Measurements from ENCODE around the gene CTTN.
"Not testable (repeated sequence)": the region's sequence is repeated elsewhere in the genome, so short reads cannot be mapped to it uniquely, and the experiment has no call there.

CTTN gene

DNA sequence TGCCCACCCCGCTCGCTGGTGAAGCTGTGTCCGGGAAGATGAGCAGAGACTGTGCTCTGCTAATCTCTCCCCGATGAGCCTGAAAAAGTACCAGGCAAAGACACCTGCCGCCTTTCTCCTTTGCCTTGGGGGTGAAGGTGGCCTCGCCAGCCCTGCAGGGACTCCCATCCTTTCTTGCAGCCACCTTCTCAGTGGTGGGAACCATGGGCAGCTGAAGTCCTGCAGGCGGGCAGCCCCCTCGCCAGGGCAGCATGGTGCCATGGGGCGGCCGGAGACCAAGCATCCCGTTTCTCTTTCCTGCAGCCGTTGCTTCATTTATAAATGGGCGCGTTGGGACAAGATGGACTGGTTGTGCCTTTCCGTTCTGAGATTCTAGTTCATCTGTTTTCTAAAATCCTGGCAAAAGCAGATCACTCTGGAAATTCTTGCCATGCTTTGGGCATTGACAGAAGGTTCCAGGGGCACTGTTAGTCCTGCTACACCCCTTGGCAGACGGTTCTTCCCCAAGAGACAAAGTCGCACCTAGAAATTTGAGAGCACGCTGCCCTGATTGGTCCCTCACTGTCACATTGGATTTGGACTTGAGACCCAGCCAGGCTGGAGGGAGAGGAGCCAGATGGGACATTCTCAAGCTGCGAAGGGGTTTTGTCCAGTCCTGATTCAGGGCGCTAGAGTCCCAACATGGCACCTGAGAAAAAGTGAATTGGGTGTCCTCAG lies 7.5 kb downstream of the CTTN start:
- TF ChIP-seq, protein P1, sequence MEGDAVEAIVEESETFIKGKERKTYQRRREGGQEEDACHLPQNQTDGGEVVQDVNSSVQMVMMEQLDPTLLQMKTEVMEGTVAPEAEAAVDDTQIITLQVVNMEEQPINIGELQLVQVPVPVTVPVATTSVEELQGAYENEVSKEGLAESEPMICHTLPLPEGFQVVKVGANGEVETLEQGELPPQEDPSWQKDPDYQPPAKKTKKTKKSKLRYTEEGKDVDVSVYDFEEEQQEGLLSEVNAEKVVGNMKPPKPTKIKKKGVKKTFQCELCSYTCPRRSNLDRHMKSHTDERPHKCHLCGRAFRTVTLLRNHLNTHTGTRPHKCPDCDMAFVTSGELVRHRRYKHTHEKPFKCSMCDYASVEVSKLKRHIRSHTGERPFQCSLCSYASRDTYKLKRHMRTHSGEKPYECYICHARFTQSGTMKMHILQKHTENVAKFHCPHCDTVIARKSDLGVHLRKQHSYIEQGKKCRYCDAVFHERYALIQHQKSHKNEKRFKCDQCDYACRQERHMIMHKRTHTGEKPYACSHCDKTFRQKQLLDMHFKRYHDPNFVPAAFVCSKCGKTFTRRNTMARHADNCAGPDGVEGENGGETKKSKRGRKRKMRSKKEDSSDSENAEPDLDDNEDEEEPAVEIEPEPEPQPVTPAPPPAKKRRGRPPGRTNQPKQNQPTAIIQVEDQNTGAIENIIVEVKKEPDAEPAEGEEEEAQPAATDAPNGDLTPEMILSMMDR (IDR thresholded peaks at IDR 0.05; ENCODE audit: borderline replicate concordance, control extremely low read depth, extremely low read depth, insufficient read depth, missing control alignments) = no peak

DNA sequence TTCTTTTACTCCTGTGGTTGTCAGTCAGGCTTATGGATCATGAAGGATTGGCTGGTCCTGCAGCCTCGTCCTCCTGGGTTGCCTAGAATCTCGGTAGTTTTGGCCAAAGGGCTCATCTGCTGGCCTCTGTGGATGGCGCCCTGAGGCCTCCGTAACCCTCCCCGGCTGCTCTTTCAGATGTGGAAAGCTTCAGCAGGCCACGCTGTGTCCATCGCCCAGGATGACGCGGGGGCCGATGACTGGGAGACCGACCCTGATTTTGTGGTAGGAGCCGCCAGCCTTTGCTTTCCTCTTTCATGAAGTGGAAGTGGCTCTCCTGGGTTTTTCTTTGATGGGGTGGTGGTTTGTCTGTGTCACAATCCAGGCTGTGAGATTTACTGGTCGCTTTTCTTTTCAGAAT lies 8.8 kb downstream of the CTTN start:
- no peak for DNase-seq (ENCODE audit: low spot score)
- TF ChIP-seq, protein P1 (IDR thresholded peaks at IDR 0.05; ENCODE audit: borderline replicate concordance, control extremely low read depth, extremely low read depth, insufficient read depth, missing control alignments) = no peak
- in situ Hi-C loops (cut with MboI; ENCODE audit: low sequenced_read_pairs, unreplicated experiment) = no loop called here

More for the DNA sequence above, 7.5 kb downstream of the CTTN start:
- DNase-seq (ENCODE audit: low spot score) = no peak
- in situ Hi-C loops (cut with MboI; ENCODE audit: low sequenced_read_pairs, unreplicated experiment) = no loop called here

DNA sequence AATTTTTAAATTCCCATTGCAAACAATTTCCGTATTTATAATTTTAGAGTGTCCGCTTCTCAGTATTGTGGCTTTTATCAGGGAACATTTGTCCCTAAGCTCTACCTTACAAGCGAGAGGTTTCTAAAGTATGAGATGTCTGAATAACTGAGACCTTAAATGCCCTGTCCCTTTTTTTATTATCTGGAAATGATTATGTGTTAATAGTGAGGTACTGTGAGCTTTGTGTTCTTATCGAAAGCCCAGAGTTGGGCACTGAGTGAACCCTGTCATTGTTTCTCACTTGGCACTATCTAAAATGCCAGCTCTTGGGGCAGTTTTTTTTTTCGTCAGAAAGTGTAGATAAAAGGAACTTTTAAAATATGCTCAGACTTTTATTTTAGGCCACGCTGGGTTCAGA lies 9.5 kb downstream of the CTTN start:
- TF ChIP-seq, protein P1 (IDR thresholded peaks at IDR 0.05; ENCODE audit: borderline replicate concordance, control extremely low read depth, extremely low read depth, insufficient read depth, missing control alignments) = no peak
- DNase-seq (ENCODE audit: low spot score) = no peak
- in situ Hi-C loops (cut with MboI; ENCODE audit: low sequenced_read_pairs, unreplicated experiment) = no loop called here

DNA sequence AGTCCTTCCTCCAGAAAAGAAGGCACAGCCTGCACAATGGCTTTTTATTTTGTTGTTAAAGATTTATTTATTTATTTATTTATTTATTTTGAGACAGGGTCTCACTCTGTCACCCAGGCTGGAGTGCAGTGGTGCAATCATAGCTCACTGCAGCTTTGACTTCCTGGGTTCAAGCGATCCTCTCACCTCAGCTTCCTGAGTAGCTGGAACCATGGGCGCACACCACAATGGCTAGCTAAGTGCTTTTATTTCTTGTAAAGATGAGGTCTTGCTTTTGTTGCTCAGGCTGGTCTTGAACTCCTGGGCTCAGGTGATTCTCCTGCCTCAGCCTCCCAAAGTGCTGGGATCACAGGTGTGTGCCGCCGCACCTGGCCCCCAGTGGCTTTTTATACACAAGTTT lies 10.0 kb downstream of the CTTN start:
- DNase-seq (ENCODE audit: low spot score); in situ Hi-C loops (cut with MboI; ENCODE audit: low sequenced_read_pairs, unreplicated experiment): not testable (repeated sequence)

DNA sequence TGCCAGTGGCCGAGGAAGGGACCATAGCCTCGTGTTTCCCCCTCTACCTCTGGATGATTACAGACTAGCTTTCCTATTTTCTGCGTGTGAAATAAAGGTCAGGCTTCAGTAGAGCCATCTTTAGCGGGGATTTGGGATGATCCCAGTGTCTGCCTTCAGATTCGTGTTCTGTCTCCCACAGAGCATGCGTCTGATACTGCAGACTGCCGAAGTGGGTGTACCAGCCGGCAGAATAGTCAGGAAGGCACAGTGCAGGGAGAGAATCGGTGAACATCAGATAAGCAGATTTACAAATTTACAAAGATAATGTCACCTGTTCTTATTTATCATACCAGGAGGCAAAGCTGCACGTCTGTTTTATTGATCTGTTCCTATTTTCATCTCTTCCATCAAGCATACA lies 11.1 kb downstream of the CTTN start:
- no peak for DNase-seq (ENCODE audit: low spot score)
- in situ Hi-C loops (cut with MboI; ENCODE audit: low sequenced_read_pairs, unreplicated experiment) = no loop called here
- TF ChIP-seq, protein P1 (IDR thresholded peaks at IDR 0.05; ENCODE audit: borderline replicate concordance, control extremely low read depth, extremely low read depth, insufficient read depth, missing control alignments) = no peak

DNA sequence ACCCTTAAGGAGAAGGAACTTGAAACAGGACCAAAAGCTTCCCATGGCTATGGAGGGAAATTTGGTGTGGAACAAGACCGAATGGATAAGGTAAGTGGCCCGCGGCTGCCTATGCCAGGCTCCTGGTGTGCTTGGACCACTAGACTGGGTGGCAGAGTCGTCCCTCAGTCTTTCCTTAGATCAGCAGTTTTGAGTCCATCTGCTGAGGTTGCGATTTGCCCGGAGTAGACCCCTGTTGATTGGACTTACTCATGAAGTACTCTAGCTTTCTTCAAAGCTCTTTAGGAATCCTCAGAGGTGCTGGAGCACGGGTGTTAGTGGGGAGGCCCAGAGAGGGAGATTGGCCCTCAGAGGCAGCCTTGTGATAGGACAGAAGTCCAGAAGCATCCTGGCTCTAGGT lies 11.5 kb downstream of the CTTN start:
- no peak for DNase-seq (ENCODE audit: low spot score)
- in situ Hi-C loops (cut with MboI; ENCODE audit: low sequenced_read_pairs, unreplicated experiment) = no loop called here
- TF ChIP-seq, protein P1 (IDR thresholded peaks at IDR 0.05; ENCODE audit: borderline replicate concordance, control extremely low read depth, extremely low read depth, insufficient read depth, missing control alignments) = no peak

- TF ChIP-seq, protein P1 (IDR thresholded peaks at IDR 0.05; ENCODE audit: borderline replicate concordance, control extremely low read depth, extremely low read depth, insufficient read depth, missing control alignments) = no peak
- DNase-seq (ENCODE audit: low spot score) = no peak
- in situ Hi-C loops (cut with MboI; ENCODE audit: low sequenced_read_pairs, unreplicated experiment) = no loop called here
These were observed 12.2 kb downstream of the CTTN start for GRCh38 chr11:70410276-70411205.

Data from GM13976 (cell line).